SU-DHL-6 (cell line): ENCODE data around the gene TMIE.

Experiments used
- H2AFZ ChIP-seq: fragments of 200-600 bp; sonication (generic); 2 replicates; pipeline ENCODE4 v1.6.1; 2014; ENCODE audit warnings: low read depth, mild to moderate bottlenecking, moderate library complexity, mixed read lengths, antibody characterized with exemption, low read length; ENCODE audit not compliant: severe bottlenecking
- H3F3A ChIP-seq: fragments of 200-600 bp; shearing (Covaris generic); 2 replicates; pipeline ENCODE4 v1.6.0; 2016; ENCODE audit warnings: antibody characterized with exemption, mild to moderate bottlenecking; ENCODE audit not compliant: insufficient read depth
- H3K27ac ChIP-seq: fragments of 200-600 bp; sonication (generic); 2 replicates; pipeline ENCODE4 v1.5.1; 2016; ENCODE audit warnings: low read depth, mild to moderate bottlenecking, low read length, moderate library complexity, mixed read lengths
- H3K27me3 ChIP-seq: fragments of 200-600 bp; sonication (generic), shearing (Covaris generic); 2 replicates; pipeline ENCODE4 v1.6.0; 2014; ENCODE audit warnings: mild to moderate bottlenecking, low read length
- H3K36me3 ChIP-seq: fragments of 200-600 bp; sonication (generic); 2 replicates; pipeline ENCODE4 v1.6.1; 2014; ENCODE audit warnings: mild to moderate bottlenecking, low read length, mixed read lengths
- H3K4me2 ChIP-seq: fragments of 300-600, 200-600 bp; shearing (Covaris generic), sonication (generic); 2 replicates; pipeline ENCODE4 v1.6.0; 2014; ENCODE audit warnings: low read length, low read depth, mild to moderate bottlenecking; ENCODE audit not compliant: poor library complexity, severe bottlenecking
- H3K4me3 ChIP-seq: fragments of 200-600 bp; sonication (generic); 2 replicates; pipeline ENCODE4 v1.5.1; 2014; ENCODE audit warnings: antibody characterized with exemption, low read length, mild to moderate bottlenecking, mixed read lengths; ENCODE audit not compliant: insufficient read depth, poor library complexity, severe bottlenecking
- H3K79me2 ChIP-seq: fragments of 200-600 bp; sonication (generic); 2 replicates; pipeline ENCODE4 v1.6.1; 2014; ENCODE audit warnings: mild to moderate bottlenecking, low read length, moderate library complexity; ENCODE audit not compliant: insufficient read depth
- H3K9ac ChIP-seq: fragments of 200-600 bp; sonication (generic); 2 replicates; pipeline ENCODE4 v1.7.0; 2014; ENCODE audit warnings: mild to moderate bottlenecking, low read length
- H3K9me2 ChIP-seq: fragments of 200-600 bp; sonication (generic); replicated peaks from 2 replicates; pipeline ENCODE4 v1.6.1; 2014; ENCODE audit warnings: low read length; ENCODE audit not compliant: insufficient read depth
- H3K9me3 ChIP-seq: fragments of 200-600 bp; sonication (generic); 2 replicates; pipeline ENCODE4 v1.6.1; 2014; ENCODE audit warnings: low read length, mixed read lengths; ENCODE audit not compliant: insufficient read depth
- H4K20me1 ChIP-seq: fragments of 200-600 bp; sonication (generic); 2 replicates; pipeline ENCODE4 v1.6.1; 2014; ENCODE audit warnings: low read depth, mild to moderate bottlenecking, antibody characterized with exemption, low read length, moderate library complexity, mixed read lengths
- EZH2phosphoT487 ChIP-seq: fragments of 200-600 bp; sonication (generic), shearing (Covaris generic); conservative IDR thresholded peaks from 2 replicates; pipeline ENCODE4 v1.6.1; 2018; ENCODE audit warnings: mild to moderate bottlenecking, antibody characterized with exemption, low read length, moderate library complexity, mixed read lengths
- TF ChIP-seq, protein P1 (sequence below): fragments of 200-600 bp; sonication (generic); IDR thresholded peaks from one replicate; pipeline ENCODE4 v1.5.1; 2017; ENCODE audit warnings: antibody characterized with exemption, mild to moderate bottlenecking, low read length, moderate library complexity; ENCODE audit not compliant: insufficient read depth, poor library complexity, severe bottlenecking

Gene TMIE

DNA sequence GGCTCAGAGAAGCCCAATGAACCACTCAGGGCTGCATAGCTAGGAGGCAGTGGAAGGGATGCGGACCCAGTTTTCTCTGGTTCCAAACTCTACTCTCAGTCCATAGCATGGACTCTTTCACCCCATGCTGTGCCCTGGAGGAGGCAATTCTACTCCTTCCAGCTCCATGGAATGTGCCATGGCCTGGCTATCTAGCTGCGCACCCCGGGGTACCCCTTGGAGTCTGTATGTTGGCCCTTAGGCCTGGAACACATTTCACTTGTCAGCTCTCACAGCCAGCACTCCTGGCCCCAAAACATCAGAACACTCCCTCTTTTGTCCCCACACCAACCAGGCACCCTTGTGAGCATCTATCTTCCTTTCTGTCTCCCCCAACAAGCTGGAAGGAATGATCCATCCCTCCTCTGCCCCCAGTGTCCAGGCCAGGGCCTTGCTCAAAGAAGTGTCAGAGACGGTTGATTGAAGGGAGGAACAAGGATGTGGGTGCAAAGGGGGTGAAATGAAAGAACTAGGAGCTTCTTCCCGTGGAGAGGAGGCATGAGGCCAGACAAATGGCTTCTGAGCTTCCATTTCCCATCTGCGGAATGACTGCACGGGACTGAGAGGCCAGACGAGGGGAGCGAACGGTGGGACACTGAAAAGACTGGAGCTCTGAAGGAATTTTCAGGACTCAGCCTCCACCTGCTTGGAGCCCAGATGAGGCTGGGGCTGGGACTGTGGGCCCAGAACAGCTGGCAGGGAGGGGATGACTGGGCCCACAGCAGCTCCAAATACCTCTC lies 13.7 kb downstream of the TMIE start:
- Histone ChIP-seq H3K4me3 (no peak overlapping the region), H3K4me2 (no peak overlapping the region), H3K27me3 (peaks cover 3% of the 10 kb centered on the region; the same call in 1 of the 2 replicates)

DNA sequence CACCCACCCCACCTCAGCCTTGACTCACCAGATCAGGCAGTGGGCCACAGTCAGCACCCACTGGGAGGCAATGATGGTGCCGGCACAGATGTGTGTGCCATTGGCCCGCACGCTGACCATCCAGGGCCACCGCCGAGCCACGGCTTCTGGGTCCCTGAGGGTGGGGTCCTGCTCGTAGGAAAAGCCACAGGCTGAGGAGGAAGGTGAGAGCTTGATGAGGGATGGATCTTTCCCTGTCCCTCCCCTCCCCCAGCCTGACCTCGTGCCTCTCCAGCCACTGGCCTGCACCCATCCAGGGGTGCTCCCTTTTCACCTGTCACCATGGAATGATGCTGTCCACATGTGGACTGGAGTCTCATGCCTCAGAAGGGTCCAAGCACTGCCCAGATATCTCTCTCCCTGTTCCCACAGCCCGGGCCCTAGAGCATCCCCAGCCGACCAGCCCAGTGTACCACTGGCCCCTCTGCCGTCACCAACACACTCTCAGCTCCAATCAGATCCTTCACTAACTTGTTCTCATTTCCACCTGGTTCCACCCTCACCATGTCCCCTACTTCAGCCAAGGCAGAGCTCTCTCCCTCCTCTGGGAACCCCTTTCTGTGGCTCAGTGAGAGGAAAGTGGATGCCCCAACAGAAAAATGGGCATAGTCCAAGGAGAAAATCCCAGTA lies 14.4 kb downstream of the TMIE start:
- H3F3A ChIP-seq, result no peaks in the 10 kb centered on the region
- H2AFZ ChIP-seq, result no peak overlapping the region
- TF ChIP-seq EZH2phosphoT487, result no peak
- H3K9me3 ChIP-seq, result no peaks in the 10 kb centered on the region
- H3K4me3 ChIP-seq, result no peak overlapping the region
- H3K9ac ChIP-seq, result no peak overlapping the region
- H3K9me2 ChIP-seq, result no peaks in the 10 kb centered on the region
- H3K79me2 ChIP-seq, result no peaks in the 10 kb centered on the region
- no peaks in the 10 kb centered on the region for H3K36me3 ChIP-seq
- H3K27ac ChIP-seq, result no peak overlapping the region
- peaks cover 3% of the 10 kb centered on the region; the same call in 1 of the 2 replicates for H3K27me3 ChIP-seq
- no peaks in the 10 kb centered on the region for H4K20me1 ChIP-seq
- no peak overlapping the region for H3K4me2 ChIP-seq

More for the DNA sequence above, 13.7 kb downstream of the TMIE start:
- no peaks in the 10 kb centered on the region for H3K36me3 ChIP-seq
- no peaks in the 10 kb centered on the region for H3K9me2 ChIP-seq
- no peaks in the 10 kb centered on the region for H4K20me1 ChIP-seq
- H3F3A ChIP-seq, result no peaks in the 10 kb centered on the region
- no peak overlapping the region for H2AFZ ChIP-seq
- no peaks in the 10 kb centered on the region for H3K79me2 ChIP-seq
- TF ChIP-seq, protein P1, sequence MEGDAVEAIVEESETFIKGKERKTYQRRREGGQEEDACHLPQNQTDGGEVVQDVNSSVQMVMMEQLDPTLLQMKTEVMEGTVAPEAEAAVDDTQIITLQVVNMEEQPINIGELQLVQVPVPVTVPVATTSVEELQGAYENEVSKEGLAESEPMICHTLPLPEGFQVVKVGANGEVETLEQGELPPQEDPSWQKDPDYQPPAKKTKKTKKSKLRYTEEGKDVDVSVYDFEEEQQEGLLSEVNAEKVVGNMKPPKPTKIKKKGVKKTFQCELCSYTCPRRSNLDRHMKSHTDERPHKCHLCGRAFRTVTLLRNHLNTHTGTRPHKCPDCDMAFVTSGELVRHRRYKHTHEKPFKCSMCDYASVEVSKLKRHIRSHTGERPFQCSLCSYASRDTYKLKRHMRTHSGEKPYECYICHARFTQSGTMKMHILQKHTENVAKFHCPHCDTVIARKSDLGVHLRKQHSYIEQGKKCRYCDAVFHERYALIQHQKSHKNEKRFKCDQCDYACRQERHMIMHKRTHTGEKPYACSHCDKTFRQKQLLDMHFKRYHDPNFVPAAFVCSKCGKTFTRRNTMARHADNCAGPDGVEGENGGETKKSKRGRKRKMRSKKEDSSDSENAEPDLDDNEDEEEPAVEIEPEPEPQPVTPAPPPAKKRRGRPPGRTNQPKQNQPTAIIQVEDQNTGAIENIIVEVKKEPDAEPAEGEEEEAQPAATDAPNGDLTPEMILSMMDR, result no peak
- TF ChIP-seq EZH2phosphoT487, result no peak
- no peak overlapping the region for H3K27ac ChIP-seq
- no peaks in the 10 kb centered on the region for H3K9me3 ChIP-seq
- H3K9ac ChIP-seq, result no peak overlapping the region

DNA sequence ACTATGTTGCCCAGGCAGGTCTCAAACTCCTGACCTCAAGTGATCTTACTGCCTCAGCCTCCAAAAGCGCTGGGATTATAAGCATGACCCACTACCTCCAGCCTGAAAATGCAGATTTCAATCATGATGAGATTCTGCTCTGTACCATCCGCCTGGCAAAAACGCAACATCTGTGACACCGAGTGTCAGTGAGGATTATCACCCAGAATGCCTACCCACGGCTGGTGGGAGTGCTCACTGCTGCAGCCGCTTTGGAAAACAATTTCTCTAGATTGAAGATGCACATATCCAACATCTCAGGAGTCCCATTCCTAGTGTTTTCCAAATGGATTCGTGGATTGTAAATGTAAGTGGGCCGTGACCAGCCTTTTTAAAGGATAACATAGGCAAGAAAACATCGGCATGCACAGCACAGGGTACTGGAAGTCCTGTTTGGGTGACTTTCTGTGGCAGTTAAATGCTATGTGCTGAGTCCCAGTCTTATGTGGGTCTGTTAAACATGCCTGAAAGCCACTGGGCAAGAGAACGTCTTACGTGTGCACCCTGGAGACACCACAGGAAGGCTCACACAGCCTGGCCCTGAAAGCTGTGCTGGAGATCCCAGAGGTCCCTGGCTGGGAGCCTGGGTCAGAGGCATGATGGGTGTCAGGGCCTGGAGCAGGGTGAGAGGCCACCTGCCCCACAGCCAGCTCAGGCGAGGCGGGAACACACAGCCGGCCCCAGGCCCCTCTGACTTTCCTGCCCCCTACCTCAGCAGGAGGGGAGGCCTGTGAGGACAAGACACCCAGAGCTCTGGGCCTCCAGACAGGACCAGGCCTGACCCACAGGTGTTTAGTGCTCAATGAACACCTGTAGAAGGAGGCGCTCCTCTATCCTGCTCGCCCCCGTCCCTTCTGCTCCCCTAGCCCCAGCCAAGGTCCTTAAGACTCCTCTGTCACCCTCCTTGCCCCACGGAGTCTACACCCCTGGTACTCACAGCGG lies 15.6 kb downstream of the TMIE start:
- no peaks in the 10 kb centered on the region for H4K20me1 ChIP-seq
- no peaks in the 10 kb centered on the region for H3F3A ChIP-seq
- peaks cover 3% of the 10 kb centered on the region; the same call in 1 of the 2 replicates for H3K27me3 ChIP-seq

More for the DNA sequence above, 15.6 kb downstream of the TMIE start:
- Histone ChIP-seq H3K9me2 (no peaks in the 10 kb centered on the region), H2AFZ (no peak overlapping the region), H3K4me2 (no peak overlapping the region), H3K4me3 (no peak overlapping the region), H3K36me3 (no peaks in the 10 kb centered on the region), H3K79me2 (no peaks in the 10 kb centered on the region), H3K9me3 (no peaks in the 10 kb centered on the region), H3K27ac (no peak overlapping the region), H3K9ac (no peak overlapping the region)
- TF ChIP-seq, protein P1, result no peak
- no peak for TF ChIP-seq EZH2phosphoT487
